Measurements from ENCODE around the gene CDYL2.
"Not testable (repeated sequence)": the region's sequence is repeated elsewhere in the genome, so short reads cannot be mapped to it uniquely, and the experiment has no call there.

CDYL2 gene

GRCh38 chr16:80804526-80805383 lies at the start of gene CDYL2:
CDYL2 (minus strand) TSS chr16:80804598; CDS start chr16:80804173, 425 bp downstream.
- DNase-seq (ENCODE audit: low spot score): peak; percentile 96

- peak; percentile 27 for DNase-seq (ENCODE audit: low spot score)
Observed at GRCh38 chr16:80852261-80852872, 48.0 kb upstream of the CDYL2 start.

GRCh38 chr16:80851831-80852230 lies 47.4 kb upstream of the CDYL2 start:
- no peak for DNase-seq (ENCODE audit: low spot score)

GRCh38 chr16:80850757-80851156 lies 46.4 kb upstream of the CDYL2 start:
- DNase-seq (ENCODE audit: low spot score): no peak

- DNase-seq (ENCODE audit: low spot score): no peak
Observed at GRCh38 chr16:80848862-80849261, 44.5 kb upstream of the CDYL2 start.

- DNase-seq (ENCODE audit: low spot score): no peak
Observed at GRCh38 chr16:80846680-80847079, 42.3 kb upstream of the CDYL2 start.

GRCh38 chr16:80846275-80846674 lies 41.9 kb upstream of the CDYL2 start:
- DNase-seq (ENCODE audit: low spot score): no peak

GRCh38 chr16:80844395-80844794 lies 40.0 kb upstream of the CDYL2 start:
- DNase-seq (ENCODE audit: low spot score): no peak

- no peak for DNase-seq (ENCODE audit: low spot score)
Observed at GRCh38 chr16:80841231-80841630, 36.8 kb upstream of the CDYL2 start.

GRCh38 chr16:80837533-80838147 lies 33.2 kb upstream of the CDYL2 start:
- DNase-seq (ENCODE audit: low spot score): no peak

GRCh38 chr16:80836846-80837245 lies 32.4 kb upstream of the CDYL2 start:
- no peak for DNase-seq (ENCODE audit: low spot score)

- no peak for DNase-seq (ENCODE audit: low spot score)
Observed at GRCh38 chr16:80836202-80836601, 31.8 kb upstream of the CDYL2 start.

- no peak for DNase-seq (ENCODE audit: low spot score)
Observed at GRCh38 chr16:80831039-80831438, 26.6 kb upstream of the CDYL2 start.

- no peak for DNase-seq (ENCODE audit: low spot score)
Observed at GRCh38 chr16:80828495-80828894, 24.1 kb upstream of the CDYL2 start.

- no peak for DNase-seq (ENCODE audit: low spot score)
Observed at GRCh38 chr16:80827007-80827406, 22.6 kb upstream of the CDYL2 start.

- no peak for DNase-seq (ENCODE audit: low spot score)
Observed at GRCh38 chr16:80825365-80825758, 21.0 kb upstream of the CDYL2 start.

GRCh38 chr16:80824623-80825364 lies 20.4 kb upstream of the CDYL2 start:
- DNase-seq (ENCODE audit: low spot score): peak; percentile 62

GRCh38 chr16:80819988-80820387 lies 15.6 kb upstream of the CDYL2 start:
- no peak for DNase-seq (ENCODE audit: low spot score)

GRCh38 chr16:80816356-80816755 lies 12.0 kb upstream of the CDYL2 start:
- no peak for DNase-seq (ENCODE audit: low spot score)

GRCh38 chr16:80815278-80815677 lies 10.9 kb upstream of the CDYL2 start:
- DNase-seq (ENCODE audit: low spot score): not testable (repeated sequence)

- no peak for DNase-seq (ENCODE audit: low spot score)
Observed at GRCh38 chr16:80812593-80812992, 8.2 kb upstream of the CDYL2 start.

- DNase-seq (ENCODE audit: low spot score): no peak
Observed at GRCh38 chr16:80809366-80809765, 5.0 kb upstream of the CDYL2 start.
